Activated naive CD8-positive, alpha-beta T cell (primary cell): ENCODE measurements around the gene UCP1.

Experiments used
- H3K27ac Mint-ChIP-seq: one replicate; pipeline ENCODE4 v1.8.0; 2021; ENCODE audit warnings: mixed read lengths
- H3K27me3 Mint-ChIP-seq: one replicate; pipeline ENCODE4 v1.8.0; 2021; ENCODE audit warnings: mixed read lengths
- H3K36me3 Mint-ChIP-seq: one replicate; pipeline ENCODE4 v1.8.0; 2021; ENCODE audit warnings: mixed read lengths
- H3K4me1 Mint-ChIP-seq: one replicate; pipeline ENCODE4 v1.8.0; 2021; ENCODE audit warnings: low read depth, mixed read lengths
- H3K4me3 Mint-ChIP-seq: one replicate; pipeline ENCODE4 v1.8.0; 2021; ENCODE audit warnings: mild to moderate bottlenecking, mixed read lengths
- H3K9me3 Mint-ChIP-seq: one replicate; pipeline ENCODE4 v1.8.0; 2021; ENCODE audit warnings: low read depth, mixed read lengths

The UCP1 gene

GRCh38 chr4:140568507-140569306, at the start of gene UCP1:
TSS of gene UCP1 (minus strand) at chr4:140568961. CDS start at chr4:140568729, 232 bp downstream.
- Mint-ChIP-seq H3K4me1 (peaks cover 23% of the 10 kb centered on the region), H3K4me3 (peak within 1 kb of the TSS; percentile 90), H3K36me3 (peaks cover 13% of the 10 kb centered on the region), H3K27me3 (peaks cover 43% of the 10 kb centered on the region), H3K9me3 (peaks cover 7% of the 10 kb centered on the region), H3K27ac (no peak within 1 kb of the TSS)

- Mint-ChIP-seq H3K9me3 (no peaks in the 10 kb centered on the region), H3K4me1 (no peaks in the 10 kb centered on the region), H3K27me3 (peaks cover 2% of the 10 kb centered on the region), H3K27ac (no peak overlapping the region), H3K4me3 (no peak overlapping the region), H3K36me3 (no peaks in the 10 kb centered on the region)
Measured at GRCh38 chr4:140617499-140618248, 48.9 kb upstream of the UCP1 start.

- Mint-ChIP-seq H3K4me3 (no peak overlapping the region), H3K27ac (no peak overlapping the region), H3K36me3 (no peaks in the 10 kb centered on the region), H3K27me3 (peaks cover 2% of the 10 kb centered on the region), H3K9me3 (no peaks in the 10 kb centered on the region), H3K4me1 (no peaks in the 10 kb centered on the region)
Measured at GRCh38 chr4:140615451-140615850, 46.7 kb upstream of the UCP1 start.

GRCh38 chr4:140612357-140612756, 43.6 kb upstream of the UCP1 start:
- Mint-ChIP-seq H3K36me3 (no peaks in the 10 kb centered on the region), H3K27me3 (peaks cover 5% of the 10 kb centered on the region), H3K4me3 (no peak overlapping the region), H3K27ac (no peak overlapping the region), H3K4me1 (no peaks in the 10 kb centered on the region), H3K9me3 (no peaks in the 10 kb centered on the region)

- H3K27ac Mint-ChIP-seq = no peak overlapping the region
- H3K4me1 Mint-ChIP-seq = no peaks in the 10 kb centered on the region
- peaks cover 5% of the 10 kb centered on the region for H3K27me3 Mint-ChIP-seq
- no peak overlapping the region for H3K4me3 Mint-ChIP-seq
- no peaks in the 10 kb centered on the region for H3K36me3 Mint-ChIP-seq
- no peaks in the 10 kb centered on the region for H3K9me3 Mint-ChIP-seq
Measured at GRCh38 chr4:140611854-140612253, 43.1 kb upstream of the UCP1 start.

GRCh38 chr4:140609548-140610425, 41.0 kb upstream of the UCP1 start:
- H3K9me3 Mint-ChIP-seq = no peaks in the 10 kb centered on the region
- H3K4me3 Mint-ChIP-seq = no peak overlapping the region
- no peaks in the 10 kb centered on the region for H3K36me3 Mint-ChIP-seq
- H3K27me3 Mint-ChIP-seq = peaks cover 5% of the 10 kb centered on the region
- no peaks in the 10 kb centered on the region for H3K4me1 Mint-ChIP-seq
- no peak overlapping the region for H3K27ac Mint-ChIP-seq

GRCh38 chr4:140607852-140608251, 39.1 kb upstream of the UCP1 start:
- Mint-ChIP-seq H3K4me3 (no peak overlapping the region), H3K27ac (no peak overlapping the region), H3K4me1 (no peaks in the 10 kb centered on the region), H3K27me3 (peaks cover 3% of the 10 kb centered on the region), H3K36me3 (no peaks in the 10 kb centered on the region), H3K9me3 (no peaks in the 10 kb centered on the region)

GRCh38 chr4:140604544-140604943, 35.8 kb upstream of the UCP1 start:
- no peak overlapping the region for H3K27ac Mint-ChIP-seq
- H3K27me3 Mint-ChIP-seq = peaks cover 1% of the 10 kb centered on the region
- H3K4me3 Mint-ChIP-seq = no peak overlapping the region

GRCh38 chr4:140603286-140603685, 34.5 kb upstream of the UCP1 start:
- peaks cover 7% of the 10 kb centered on the region for H3K27me3 Mint-ChIP-seq

More at GRCh38 chr4:140604544-140604943, 35.8 kb upstream of the UCP1 start:
- Mint-ChIP-seq H3K36me3 (no peaks in the 10 kb centered on the region), H3K4me1 (no peaks in the 10 kb centered on the region), H3K9me3 (no peaks in the 10 kb centered on the region)

GRCh38 chr4:140602714-140603113, 34.0 kb upstream of the UCP1 start:
- no peaks in the 10 kb centered on the region for H3K9me3 Mint-ChIP-seq
- H3K4me1 Mint-ChIP-seq = no peaks in the 10 kb centered on the region
- H3K27me3 Mint-ChIP-seq = peaks cover 7% of the 10 kb centered on the region
- no peaks in the 10 kb centered on the region for H3K36me3 Mint-ChIP-seq
- H3K27ac Mint-ChIP-seq = no peak overlapping the region
- H3K4me3 Mint-ChIP-seq = no peak overlapping the region

More at GRCh38 chr4:140603286-140603685, 34.5 kb upstream of the UCP1 start:
- no peak overlapping the region for H3K27ac Mint-ChIP-seq
- no peaks in the 10 kb centered on the region for H3K9me3 Mint-ChIP-seq
- no peaks in the 10 kb centered on the region for H3K4me1 Mint-ChIP-seq
- no peak overlapping the region for H3K4me3 Mint-ChIP-seq
- H3K36me3 Mint-ChIP-seq = no peaks in the 10 kb centered on the region

- Mint-ChIP-seq H3K36me3 (no peaks in the 10 kb centered on the region), H3K4me1 (no peaks in the 10 kb centered on the region), H3K9me3 (no peaks in the 10 kb centered on the region), H3K27me3 (peaks cover 7% of the 10 kb centered on the region), H3K27ac (no peak overlapping the region), H3K4me3 (no peak overlapping the region)
Measured at GRCh38 chr4:140600408-140600807, 31.6 kb upstream of the UCP1 start.

- Mint-ChIP-seq H3K27ac (no peak overlapping the region), H3K27me3 (peaks cover 11% of the 10 kb centered on the region), H3K9me3 (peaks cover 10% of the 10 kb centered on the region), H3K36me3 (no peaks in the 10 kb centered on the region), H3K4me1 (no peaks in the 10 kb centered on the region), H3K4me3 (no peak overlapping the region)
Measured at GRCh38 chr4:140595065-140595464, 26.3 kb upstream of the UCP1 start.

- H3K27ac Mint-ChIP-seq = no peak overlapping the region
- H3K9me3 Mint-ChIP-seq = no peaks in the 10 kb centered on the region
- H3K4me3 Mint-ChIP-seq = no peak overlapping the region
- H3K36me3 Mint-ChIP-seq = no peaks in the 10 kb centered on the region
- H3K4me1 Mint-ChIP-seq = no peaks in the 10 kb centered on the region
- H3K27me3 Mint-ChIP-seq = peaks cover 3% of the 10 kb centered on the region
Measured at GRCh38 chr4:140584439-140584838, 15.7 kb upstream of the UCP1 start.

- Mint-ChIP-seq H3K4me3 (no peak overlapping the region), H3K36me3 (no peaks in the 10 kb centered on the region), H3K27me3 (peaks cover 25% of the 10 kb centered on the region), H3K27ac (no peak overlapping the region), H3K4me1 (peaks cover 3% of the 10 kb centered on the region), H3K9me3 (no peaks in the 10 kb centered on the region)
Measured at GRCh38 chr4:140581078-140581477, 12.3 kb upstream of the UCP1 start.

GRCh38 chr4:140579278-140579677, 10.5 kb upstream of the UCP1 start:
- Mint-ChIP-seq H3K36me3 (no peaks in the 10 kb centered on the region), H3K4me1 (peaks cover 3% of the 10 kb centered on the region), H3K9me3 (no peaks in the 10 kb centered on the region), H3K4me3 (no peak overlapping the region), H3K27ac (no peak overlapping the region), H3K27me3 (peaks cover 25% of the 10 kb centered on the region)
